AG04449 (cell line): Measurements from ENCODE around the gene KRTAP5-3.
"Not testable (repeated sequence)": the region's sequence is repeated elsewhere in the genome, so short reads cannot be mapped to it uniquely, and the experiment has no call there.

Source experiments
- CTCF ChIA-PET: fragments of 350-600 bp; formaldehyde crosslinking; extraction: SDS; loops from one replicate; lab custom pipeline; 2021; ENCODE audit warnings: antibody characterized with exemption; lab: Yijun Ruan, JAX
- POLR2A ChIA-PET: fragments of 400-600, 350-600 bp; formaldehyde crosslinking; extraction: SDS; loops from one replicate; lab custom pipeline; 2020; ENCODE audit warnings: antibody characterized with exemption, inconsistent platforms; lab: Yijun Ruan, JAX
- DNase-seq: peaks from one replicate; pipeline ENCODE4 v3.0.0-alpha.2; 2010; ENCODE audit warnings: low read depth, low spot score
- H3K4me3 ChIP-seq: 2 replicates; pipeline ENCODE4 v1.5.1; 2011; ENCODE audit warnings: low read depth, mild to moderate bottlenecking, control low read depth, low read length
- CTCF ChIP-seq: IDR thresholded peaks from one replicate; pipeline ENCODE4 v1.5.1; 2011; ENCODE audit warnings: mild to moderate bottlenecking, moderate library complexity, low read length, control low read depth, inconsistent platforms; ENCODE audit not compliant: insufficient read depth; ENCODE audit errors: missing control alignments

KRTAP5-3 gene

DNA sequence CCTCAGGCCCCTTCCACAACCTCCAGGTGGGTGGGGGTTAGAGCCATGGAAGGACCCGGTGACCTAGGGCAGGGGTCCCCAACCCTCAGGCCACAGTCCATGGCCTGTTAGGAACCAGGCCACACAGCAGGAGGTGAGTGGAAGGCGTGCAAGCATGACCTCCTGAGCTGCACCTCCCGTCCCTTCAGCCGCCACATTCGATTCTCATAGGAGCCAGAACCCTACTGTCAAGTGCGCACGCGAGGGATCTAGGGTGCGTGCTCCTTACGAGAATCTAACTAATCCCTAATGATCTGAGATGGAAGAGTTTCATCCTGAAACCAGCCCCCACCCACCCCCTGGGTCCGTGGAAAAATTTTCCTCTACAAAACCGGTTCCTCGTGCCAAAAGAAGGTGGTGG, 17.3 kb upstream of the KRTAP5-3 start:
- DNase-seq, result no peak
- ChIA-PET CTCF (interaction anchor here (1.4 to 7.7 kb wide), 6 partner anchors 8 to 78 kb away, joined by 4 to 52 read pairs (median 22); no protein-coding TSS in a partner anchor), POLR2A (no interaction called here)
- no peak for TF ChIP-seq CTCF
- no peak overlapping the region for H3K4me3 ChIP-seq

DNA sequence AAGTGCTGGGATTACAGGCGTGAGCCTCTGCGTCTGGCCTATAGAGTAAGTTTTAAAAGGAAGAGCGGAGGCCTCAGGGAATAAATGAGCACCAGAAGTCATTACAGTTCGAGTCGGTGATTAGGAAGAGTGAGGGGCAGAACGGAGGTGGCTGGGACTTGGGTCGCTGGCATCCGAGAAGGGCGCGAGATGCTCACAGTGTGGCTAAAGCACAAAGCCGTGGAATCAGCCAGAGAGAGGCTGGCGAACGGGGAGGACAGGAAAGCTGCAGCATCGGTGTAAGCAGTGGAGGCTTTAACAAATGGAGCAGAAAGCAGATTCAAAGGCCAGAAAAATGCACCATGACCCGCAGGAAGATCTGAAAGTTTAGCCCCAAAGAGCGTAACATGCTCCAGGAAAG, 16.4 kb upstream of the KRTAP5-3 start:
- TF ChIP-seq CTCF, result no peak
- DNase-seq, result no peak
- no peak overlapping the region for H3K4me3 ChIP-seq
- ChIA-PET CTCF (interaction anchor here (0.6 to 1.8 kb wide), 3 partner anchors 16 to 78 kb away, joined by 3 to 4 read pairs (median 3); no protein-coding TSS in a partner anchor), POLR2A (no interaction called here)

DNA sequence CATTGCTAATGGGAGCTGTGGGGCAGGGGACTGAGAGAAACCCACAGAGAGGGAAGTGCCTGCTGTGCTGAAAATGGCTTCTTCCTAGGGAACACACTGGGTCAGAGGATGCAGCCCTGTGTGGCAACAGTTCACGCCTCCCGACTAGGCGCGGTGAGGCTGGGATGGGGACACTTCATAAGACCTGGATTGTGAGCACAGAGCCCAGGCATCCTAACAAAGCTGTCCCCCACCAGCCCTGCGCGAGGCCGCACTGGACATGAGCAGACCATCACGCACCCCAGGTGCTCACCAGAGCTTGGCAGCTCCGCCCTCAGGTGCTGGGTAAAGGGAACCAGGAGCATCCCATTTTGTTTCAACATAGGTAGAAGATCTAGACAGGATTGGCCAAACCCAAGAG, 15.5 kb upstream of the KRTAP5-3 start:
- ChIA-PET CTCF (interaction anchor here (1.0 to 1.8 kb wide), 4 partner anchors 10 to 29 kb away, joined by 3 to 4 read pairs (median 4); no protein-coding TSS in a partner anchor), POLR2A (interaction anchor here (0.7 kb wide), 1 partner anchor 41 kb away, joined by 3 read pairs; no protein-coding TSS in a partner anchor)
- no peak for TF ChIP-seq CTCF
- no peak for DNase-seq
- H3K4me3 ChIP-seq, result no peak overlapping the region

DNA sequence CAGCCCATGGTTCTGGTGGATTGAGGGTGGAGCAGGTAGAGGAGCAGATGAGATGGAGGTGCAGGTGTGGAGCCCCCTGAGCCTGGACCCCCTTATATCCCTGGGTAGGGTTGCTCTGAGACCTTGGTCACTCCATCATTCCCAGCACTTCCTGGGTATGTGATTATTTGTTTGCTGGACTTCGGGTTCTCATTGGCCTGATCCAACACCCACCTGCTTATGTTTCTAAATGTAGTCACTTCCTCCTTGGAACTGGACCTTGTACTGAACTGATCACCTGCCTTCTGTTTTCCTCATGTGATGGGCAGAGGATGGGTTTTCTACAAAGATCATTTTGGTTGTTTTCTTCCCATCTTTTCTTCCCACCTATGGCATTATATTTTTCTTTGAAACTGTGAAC, 13.8 kb upstream of the KRTAP5-3 start, which contains the start of gene KRTAP5-4:
Gene KRTAP5-4 (minus strand): TSS at position 53 of the 400 bp plus-strand sequence. CDS start 45 bp downstream, at position 8.
- ChIA-PET POLR2A (interaction anchor here (0.7 kb wide), 1 partner anchor 352 kb away, joined by 4 read pairs; no protein-coding TSS in a partner anchor), CTCF (interaction anchor here (1.0 to 1.2 kb wide), 2 partner anchors 10 to 75 kb away, joined by 3 to 4 read pairs; no protein-coding TSS in a partner anchor)
- no peak within 1 kb of the TSS for H3K4me3 ChIP-seq
- TF ChIP-seq CTCF, result no peak
- DNase-seq, result no peak

DNA sequence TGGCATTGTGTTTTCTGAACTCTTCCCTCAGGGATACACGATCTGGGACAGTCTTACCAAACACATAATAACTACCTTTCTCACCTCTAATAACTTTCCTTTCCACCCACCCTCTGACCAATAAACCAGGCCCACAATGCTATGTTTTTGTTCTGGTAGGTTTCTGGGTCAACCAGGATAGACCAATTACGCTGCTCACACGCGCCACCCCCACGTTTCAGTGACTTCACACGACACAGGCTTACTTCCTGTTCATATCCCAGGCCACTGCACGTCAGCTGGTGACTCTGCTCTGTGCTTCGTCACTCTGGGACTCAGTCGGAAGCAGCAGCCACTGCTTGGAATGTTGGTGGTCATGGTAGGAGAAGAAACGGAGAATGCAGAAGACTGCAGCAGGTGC, 11.2 kb upstream of the KRTAP5-3 start:
- no peak for TF ChIP-seq CTCF
- H3K4me3 ChIP-seq, result no peak overlapping the region
- ChIA-PET POLR2A (interaction anchor here (0.6 kb wide), 1 partner anchor 20 kb away, joined by 3 read pairs; no protein-coding TSS in a partner anchor), CTCF (interaction anchor here (1.0 to 5.6 kb wide), 5 partner anchors 10 to 73 kb away, joined by 3 to 52 read pairs (median 3); partner anchors contain the start of gene KRTAP5-5)
- DNase-seq, result no peak

DNA sequence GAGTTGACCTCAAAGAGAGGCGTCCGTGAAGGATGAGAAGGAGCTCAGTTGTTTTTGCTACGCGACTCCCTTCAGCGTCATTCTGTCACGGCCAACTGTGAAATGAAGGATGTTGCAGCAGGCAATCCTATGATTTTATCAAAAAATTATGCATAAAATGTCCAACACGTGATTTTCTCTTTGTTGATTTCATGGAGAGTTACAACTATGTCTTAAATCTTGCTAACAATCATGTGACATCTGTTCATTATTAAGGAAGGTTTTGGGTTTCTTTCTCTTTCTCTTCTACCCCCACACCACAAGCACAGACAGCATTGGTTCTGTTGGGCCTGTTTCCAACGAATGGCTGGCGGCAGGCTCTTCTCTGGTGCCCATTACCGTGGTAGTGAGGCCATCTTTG, 10.0 kb upstream of the KRTAP5-3 start:
- CTCF ChIA-PET, result interaction anchor here (1.2 to 5.6 kb wide), 5 partner anchors 11 to 71 kb away, joined by 3 to 52 read pairs (median 6); partner anchors contain the start of gene KRTAP5-5
- POLR2A ChIA-PET, result no interaction called here

DNA sequence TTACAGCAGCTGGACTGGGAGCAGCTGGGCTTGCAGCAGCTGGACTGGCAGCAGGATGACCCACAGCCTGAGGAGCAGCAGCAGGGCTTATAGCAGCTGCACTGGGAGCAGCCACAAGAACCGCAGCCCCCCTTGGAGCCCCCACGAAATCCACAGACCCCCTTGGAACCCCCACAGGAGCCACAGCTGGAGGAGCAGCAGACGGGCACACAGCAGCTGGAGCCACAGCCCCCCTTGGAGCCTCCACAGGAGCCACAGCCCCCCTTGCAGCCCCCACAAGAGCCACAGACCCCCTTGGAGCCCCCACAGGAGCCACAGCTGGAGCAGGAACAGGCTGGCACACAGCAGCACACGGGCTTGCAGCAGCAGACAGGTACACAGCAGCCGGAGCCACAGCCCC, 362 bp downstream of the KRTAP5-3 start:
- H3K4me3 ChIP-seq, DNase-seq, POLR2A ChIA-PET: not testable (repeated sequence)
- CTCF ChIA-PET, result interaction anchor here (1.4 to 2.6 kb wide), 3 partner anchors 13 to 33 kb away, joined by 4 to 9 read pairs (median 7); no protein-coding TSS in a partner anchor

More for the DNA sequence above, 10.0 kb upstream of the KRTAP5-3 start:
- no peak for DNase-seq
- no peak for TF ChIP-seq CTCF
- H3K4me3 ChIP-seq, result no peak overlapping the region

- CTCF ChIA-PET, result interaction anchor here (1.4 to 2.6 kb wide), 2 partner anchors 12 to 33 kb away, joined by 7 to 9 read pairs; no protein-coding TSS in a partner anchor
- DNase-seq, POLR2A ChIA-PET, H3K4me3 ChIP-seq: not testable (repeated sequence)
Observed at GRCh38 chr11:1607156-1607845, 962 bp downstream of the KRTAP5-3 start.

DNA sequence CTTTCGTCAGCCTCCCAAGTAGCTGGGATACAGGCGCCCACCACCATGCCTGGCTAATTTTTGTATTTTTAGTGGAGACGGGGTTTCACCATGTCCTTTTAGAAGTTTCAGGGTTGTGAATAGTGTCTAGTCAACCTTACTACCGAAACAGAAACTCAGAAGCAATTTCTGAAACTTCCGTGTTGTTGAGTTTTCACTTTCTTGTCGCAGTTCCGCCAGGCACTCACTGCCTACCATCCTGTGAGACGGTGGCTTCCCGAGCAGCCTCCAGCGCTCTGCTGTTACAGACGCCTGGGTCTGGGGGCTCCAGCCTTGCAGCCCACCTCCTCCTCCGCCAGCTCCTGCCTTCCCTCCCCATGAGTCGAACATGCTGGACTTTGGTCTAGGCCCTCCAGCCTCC, 2.3 kb downstream of the KRTAP5-3 start:
- CTCF ChIA-PET, result interaction anchor here (1.0 to 2.1 kb wide), 2 partner anchors 10 to 17 kb away, joined by 4 to 20 read pairs; no protein-coding TSS in a partner anchor
- DNase-seq, H3K4me3 ChIP-seq, POLR2A ChIA-PET: not testable (repeated sequence)
